ENCODE results near the gene CDKN2C.
"Not testable (repeated sequence)": the region's sequence is repeated elsewhere in the genome, so short reads cannot be mapped to it uniquely, and the experiment has no call there.

The CDKN2C gene

GRCh38 chr1:51000160-51000559 is 30.1 kb downstream of the CDKN2C start:
- Histone ChIP-seq H3K9ac (ENCODE audit: low read depth, low read length, poor library complexity) (no peak overlapping the region), H3K36me3 (replicated peaks in 1 of 2; ENCODE audit: control insufficient read depth in 2 of 2, insufficient read depth in 2 of 2, low read length in 2 of 2) (no peaks in the 10 kb centered on the region), H3K9me3 (replicated peaks in 1 of 2; ENCODE audit: control insufficient read depth in 2 of 2, insufficient read depth in 1 of 2, low read depth in 1 of 2, low read length in 2 of 2) (no peaks in the 10 kb centered on the region), H3K27ac (replicated peaks; ENCODE audit: low read length) (no peak overlapping the region), H3K23ac (ENCODE audit: low read depth, low read length, poor library complexity) (no peak overlapping the region), H4K91ac (ENCODE audit: low read depth, low read length, poor library complexity) (no peak overlapping the region), H3K14ac (ENCODE audit: low read length) (no peak overlapping the region), H3K4ac (ENCODE audit: low read length) (no peak overlapping the region), H3K27me3 (ENCODE audit: control insufficient read depth in 3 of 3, insufficient read depth in 3 of 3, low read depth in 1 of 3, low read length in 3 of 3) (peaks cover 0 to 7% (median 0%) of the 10 kb centered on the region in 3 experiments), H2BK120ac (ENCODE audit: low read depth, low read length) (no peak overlapping the region), H3K79me1 (ENCODE audit: low read depth, low read length) (no peaks in the 10 kb centered on the region), H2BK5ac (ENCODE audit: low read length) (no peak overlapping the region), H2BK12ac (ENCODE audit: low read length) (no peak overlapping the region), H2AFZ (ENCODE audit: low read length) (no peak overlapping the region), H2AK5ac (ENCODE audit: low read depth, low read length) (no peak overlapping the region), H3K4me3 (ENCODE audit: low read length in 2 of 2) (no peak overlapping the region), H3K4me1 (ENCODE audit: control insufficient read depth in 2 of 2, insufficient read depth in 1 of 2, low read depth in 1 of 2, low read length in 2 of 2) (peaks cover 0 to 1% of the 10 kb centered on the region in 2 donors), H3K4me2 (ENCODE audit: insufficient read depth, low read length, poor library complexity, severe bottlenecking) (no peak overlapping the region), H4K8ac (ENCODE audit: low read depth, low read length) (no peak overlapping the region), H3K18ac (ENCODE audit: low read length) (no peak overlapping the region), H2BK15ac (ENCODE audit: low read length) (no peak overlapping the region)
- no CpG with 5 or more reads among the region's 1 CpG for WGBS, 2 donors (ENCODE audit: extremely low coverage in 2 of 2, insufficient read length in 2 of 2, insufficient replicate concordance in 1 of 2)
- DNase-seq (ENCODE audit: low spot score) = no peak

DNA sequence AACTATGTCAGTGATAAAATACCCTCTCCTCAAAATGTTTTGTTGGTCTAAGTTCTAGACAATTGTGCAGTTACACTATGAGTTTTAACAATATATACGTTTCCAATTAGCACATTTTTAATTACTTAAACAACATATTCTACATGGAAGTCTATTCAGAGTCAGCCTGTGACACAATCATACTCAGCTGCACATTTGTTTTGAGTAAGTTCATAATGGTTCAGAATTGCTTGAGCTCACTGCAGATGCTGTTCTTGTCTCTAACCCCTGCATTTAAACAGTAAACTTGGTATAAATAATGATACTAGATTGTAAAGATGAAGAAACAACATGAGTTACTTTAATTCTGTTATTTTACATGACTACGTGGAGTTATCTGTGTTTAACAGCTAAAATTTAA is 30.6 kb downstream of the CDKN2C start:
- Histone ChIP-seq H3K4me2 (ENCODE audit: insufficient read depth, low read length, poor library complexity, severe bottlenecking) (no peak overlapping the region), H2AK5ac (ENCODE audit: low read depth, low read length) (no peak overlapping the region), H2BK120ac (ENCODE audit: low read depth, low read length) (no peak overlapping the region), H2BK5ac (ENCODE audit: low read length) (no peak overlapping the region), H3K23ac (ENCODE audit: low read depth, low read length, poor library complexity) (no peak overlapping the region), H3K4me1 (ENCODE audit: control insufficient read depth in 2 of 2, insufficient read depth in 1 of 2, low read depth in 1 of 2, low read length in 2 of 2) (peaks cover 0 to 1% of the 10 kb centered on the region in 2 donors), H2AFZ (ENCODE audit: low read length) (no peak overlapping the region), H3K18ac (ENCODE audit: low read length) (no peak overlapping the region), H4K91ac (ENCODE audit: low read depth, low read length, poor library complexity) (no peak overlapping the region), H3K4me3 (ENCODE audit: low read length in 2 of 2) (no peak overlapping the region), H3K4ac (ENCODE audit: low read length) (no peak overlapping the region), H3K27me3 (ENCODE audit: control insufficient read depth in 3 of 3, insufficient read depth in 3 of 3, low read depth in 1 of 3, low read length in 3 of 3) (peaks cover 0 to 7% (median 0%) of the 10 kb centered on the region in 3 experiments), H3K36me3 (replicated peaks in 1 of 2; ENCODE audit: control insufficient read depth in 2 of 2, insufficient read depth in 2 of 2, low read length in 2 of 2) (no peaks in the 10 kb centered on the region), H2BK12ac (ENCODE audit: low read length) (no peak overlapping the region), H3K14ac (ENCODE audit: low read length) (no peak overlapping the region), H3K9ac (ENCODE audit: low read depth, low read length, poor library complexity) (no peak overlapping the region), H4K8ac (ENCODE audit: low read depth, low read length) (no peak overlapping the region), H3K9me3 (replicated peaks in 1 of 2; ENCODE audit: control insufficient read depth in 2 of 2, insufficient read depth in 1 of 2, low read depth in 1 of 2, low read length in 2 of 2) (no peaks in the 10 kb centered on the region), H2BK15ac (ENCODE audit: low read length) (no peak overlapping the region), H3K27ac (replicated peaks; ENCODE audit: low read length) (no peak overlapping the region), H3K79me1 (ENCODE audit: low read depth, low read length) (no peaks in the 10 kb centered on the region)
- no CpG with 5 or more reads among the region's 2 CpGs for WGBS, 2 donors (ENCODE audit: extremely low coverage in 2 of 2, insufficient read length in 2 of 2, insufficient replicate concordance in 1 of 2)
- no peak for DNase-seq (ENCODE audit: low spot score)

GRCh38 chr1:51002516-51002915 is 32.5 kb downstream of the CDKN2C start:
- Histone ChIP-seq H3K4ac (ENCODE audit: low read length) (no peak overlapping the region), H4K8ac (ENCODE audit: low read depth, low read length) (no peak overlapping the region), H2BK15ac (ENCODE audit: low read length) (no peak overlapping the region), H4K91ac (ENCODE audit: low read depth, low read length, poor library complexity) (no peak overlapping the region), H3K27me3 (ENCODE audit: control insufficient read depth in 3 of 3, insufficient read depth in 3 of 3, low read depth in 1 of 3, low read length in 3 of 3) (no peaks in the 10 kb centered on the region), H3K36me3 (replicated peaks in 1 of 2; ENCODE audit: control insufficient read depth in 2 of 2, insufficient read depth in 2 of 2, low read length in 2 of 2) (no peaks in the 10 kb centered on the region), H3K27ac (replicated peaks; ENCODE audit: low read length) (no peak overlapping the region), H2BK5ac (ENCODE audit: low read length) (no peak overlapping the region), H3K9me3 (replicated peaks in 1 of 2; ENCODE audit: control insufficient read depth in 2 of 2, insufficient read depth in 1 of 2, low read depth in 1 of 2, low read length in 2 of 2) (no peaks in the 10 kb centered on the region), H3K4me3 (ENCODE audit: low read length in 2 of 2) (no peak overlapping the region), H3K4me2 (ENCODE audit: insufficient read depth, low read length, poor library complexity, severe bottlenecking) (no peak overlapping the region), H3K23ac (ENCODE audit: low read depth, low read length, poor library complexity) (no peak overlapping the region), H2AFZ (ENCODE audit: low read length) (no peak overlapping the region), H2BK120ac (ENCODE audit: low read depth, low read length) (no peak overlapping the region), H3K18ac (ENCODE audit: low read length) (no peak overlapping the region), H2AK5ac (ENCODE audit: low read depth, low read length) (no peak overlapping the region), H3K14ac (ENCODE audit: low read length) (no peak overlapping the region), H3K4me1 (ENCODE audit: control insufficient read depth in 2 of 2, insufficient read depth in 1 of 2, low read depth in 1 of 2, low read length in 2 of 2) (peaks cover 0 to 1% of the 10 kb centered on the region in 2 donors), H3K9ac (ENCODE audit: low read depth, low read length, poor library complexity) (no peak overlapping the region), H3K79me1 (ENCODE audit: low read depth, low read length) (no peaks in the 10 kb centered on the region), H2BK12ac (ENCODE audit: low read length) (no peak overlapping the region)
- no peak for DNase-seq (ENCODE audit: low spot score)
- WGBS, 2 donors (ENCODE audit: extremely low coverage in 2 of 2, insufficient read length in 2 of 2, insufficient replicate concordance in 1 of 2) = no CpG with 5 or more reads among the region's 6 CpGs

- H3K4ac ChIP-seq (ENCODE audit: low read length); H4K8ac ChIP-seq (ENCODE audit: low read depth, low read length); DNase-seq (ENCODE audit: low spot score); H3K14ac ChIP-seq (ENCODE audit: low read length); H3K79me1 ChIP-seq (ENCODE audit: low read depth, low read length); H2AK5ac ChIP-seq (ENCODE audit: low read depth, low read length); H3K4me2 ChIP-seq (ENCODE audit: insufficient read depth, low read length, poor library complexity, severe bottlenecking); H3K36me3 ChIP-seq (replicated peaks in 1 of 2; ENCODE audit: control insufficient read depth in 2 of 2, insufficient read depth in 2 of 2, low read length in 2 of 2); H2BK120ac ChIP-seq (ENCODE audit: low read depth, low read length); H3K4me3 ChIP-seq (ENCODE audit: low read length in 2 of 2); H3K27ac ChIP-seq (replicated peaks; ENCODE audit: low read length); H3K9ac ChIP-seq (ENCODE audit: low read depth, low read length, poor library complexity); H2BK5ac ChIP-seq (ENCODE audit: low read length); H3K23ac ChIP-seq (ENCODE audit: low read depth, low read length, poor library complexity); H2BK15ac ChIP-seq (ENCODE audit: low read length); H4K91ac ChIP-seq (ENCODE audit: low read depth, low read length, poor library complexity); H3K4me1 ChIP-seq (ENCODE audit: control insufficient read depth in 2 of 2, insufficient read depth in 1 of 2, low read depth in 1 of 2, low read length in 2 of 2); H2BK12ac ChIP-seq (ENCODE audit: low read length); H3K27me3 ChIP-seq (ENCODE audit: control insufficient read depth in 3 of 3, insufficient read depth in 3 of 3, low read depth in 1 of 3, low read length in 3 of 3); H3K9me3 ChIP-seq (replicated peaks in 1 of 2; ENCODE audit: control insufficient read depth in 2 of 2, insufficient read depth in 1 of 2, low read depth in 1 of 2, low read length in 2 of 2): not testable (repeated sequence)
- Histone ChIP-seq H3K18ac (ENCODE audit: low read length) (peak overlapping the region; percentile 4), H2AFZ (ENCODE audit: low read length) (peak overlapping the region; percentile 11)
- no CpG with 5 or more reads among the region's 4 CpGs for WGBS, 2 donors (ENCODE audit: extremely low coverage in 2 of 2, insufficient read length in 2 of 2, insufficient replicate concordance in 1 of 2)
Observed at GRCh38 chr1:51005549-51005948, 35.5 kb downstream of the CDKN2C start.

Measured in neuronal stem cell (in vitro differentiated cells).